CD4-positive, alpha-beta T cell treated with Interleukin-6 at 100 ng/mL for 8 hours (primary cell): ENCODE measurements around the gene ZPBP2.
"Not testable (repeated sequence)": the region's sequence is repeated elsewhere in the genome, so short reads cannot be mapped to it uniquely, and the experiment has no call there.

ENCODE experiments used
- DNase-seq: peaks from one replicate; pipeline ENCODE4 v3.0.0-alpha.2; 2020; ENCODE audit warnings: mixed read lengths, low spot score

Gene ZPBP2

GRCh38 chr17:39855911-39856649 is 11.9 kb upstream of the ZPBP2 start:
- not testable (repeated sequence) for DNase-seq

GRCh38 chr17:39861235-39861634 is 6.8 kb upstream of the ZPBP2 start:
- no peak for DNase-seq

GRCh38 chr17:39863244-39863917 is 4.6 kb upstream of the ZPBP2 start:
- DNase-seq: no peak

- peak; percentile 80 for DNase-seq
Observed at GRCh38 chr17:39863918-39864746, 3.9 kb upstream of the ZPBP2 start, which contains the start of gene IKZF3. TSS of gene IKZF3 (minus strand) at chr17:39864312. CDS start at chr17:39864126, 186 bp downstream.

GRCh38 chr17:39866013-39866730 is 1.8 kb upstream of the ZPBP2 start:
- no peak for DNase-seq

- peak; percentile 57 for DNase-seq
Observed at GRCh38 chr17:39867084-39867879, 720 bp upstream of the ZPBP2 start.

GRCh38 chr17:39868554-39868942 is 546 bp downstream of the ZPBP2 start:
- DNase-seq: no peak

- no peak for DNase-seq
Observed at GRCh38 chr17:39870776-39871175, 2.8 kb downstream of the ZPBP2 start.

GRCh38 chr17:39871801-39872200 is 3.8 kb downstream of the ZPBP2 start:
- DNase-seq: no peak

GRCh38 chr17:39872751-39873150 is 4.7 kb downstream of the ZPBP2 start:
- DNase-seq: peak; percentile 8

GRCh38 chr17:39886102-39886501 is 18.1 kb downstream of the ZPBP2 start:
- DNase-seq: not testable (repeated sequence)

GRCh38 chr17:39887078-39887477 is 19.1 kb downstream of the ZPBP2 start:
- DNase-seq: no peak

- no peak for DNase-seq
Observed at GRCh38 chr17:39889200-39889599, 21.2 kb downstream of the ZPBP2 start.

- no peak for DNase-seq
Observed at GRCh38 chr17:39894681-39895376, 26.8 kb downstream of the ZPBP2 start.

- no peak for DNase-seq
Observed at GRCh38 chr17:39898088-39898487, 30.1 kb downstream of the ZPBP2 start.

GRCh38 chr17:39899215-39899614 is 31.2 kb downstream of the ZPBP2 start:
- no peak for DNase-seq

GRCh38 chr17:39902027-39902426 is 34.0 kb downstream of the ZPBP2 start:
- not testable (repeated sequence) for DNase-seq

GRCh38 chr17:39903158-39903884 is 35.3 kb downstream of the ZPBP2 start:
- DNase-seq: peak; percentile 4

GRCh38 chr17:39904990-39905288 is 36.9 kb downstream of the ZPBP2 start:
- DNase-seq: no peak

- no peak for DNase-seq
Observed at GRCh38 chr17:39908789-39909352, 40.9 kb downstream of the ZPBP2 start.
